HCT116 (cell line): Measurements from ENCODE around the gene SRSF5. TPM values are rescaled to one million over a fixed set of nuclear protein-coding genes. Genes with fewer than 3 reads are reported as not detected.

Experiments
- ATAC-seq: fragments of 200-7000 bp; cut with Tn5 transposase; 2 replicates; pipeline ENCODE4 v1.9.1; 2020; ENCODE audit warnings: mild to moderate bottlenecking, moderate library complexity
- BruUV-seq: library from RNA; stranded (reverse); fragments of 400-500 nt; replicated peaks from 2 replicates; lab custom pipeline; 2021; lab: Mats Ljungman, UMichigan
- CTCF ChIA-PET: fragments of 300-600 bp; sonication (Branson Sonifier 250); formaldehyde crosslinking; loops from one replicate; lab custom pipeline; 2021; ENCODE audit warnings: antibody characterized with exemption; lab: Charles Lee
- POLR2A ChIA-PET: fragments of 300-600, 350-600 bp; sonication (Branson Sonifier 250); formaldehyde crosslinking; loops from one replicate; lab custom pipeline; 2021; ENCODE audit warnings: antibody characterized with exemption; lab: Charles Lee
- RAD21 ChIA-PET, 2 experiments: fragments of 300-600 bp; sonication (Branson Sonifier 250); formaldehyde crosslinking; loops; one replicate each; lab custom pipeline; 2023; ENCODE audit warnings: low total read pairs in 2 of 2; ENCODE audit not compliant: uncharacterized antibody in 2 of 2, unreplicated experiment in 2 of 2, low non-redundant PET in 1 of 2; lab: Charles Lee
- DNase-seq: peaks from one replicate; pipeline ENCODE4 v3.0.0-alpha.2; 2010; ENCODE audit warnings: low read depth, low spot score
- H2AFZ ChIP-seq: fragments of 200-600 bp; shearing (Covaris generic), sonication (generic); 2 replicates; pipeline ENCODE4 v1.6.1; 2017; ENCODE audit warnings: low read depth, mixed run types, mixed read lengths, antibody characterized with exemption, low read length; ENCODE audit not compliant: poor library complexity, severe bottlenecking
- H3K27ac ChIP-seq: 2 replicates; pipeline ENCODE4 v1.5.1; 2012; ENCODE audit warnings: low read depth, low read length
- H3K27me3 ChIP-seq: fragments of 200-600 bp; sonication (generic); 2 replicates; pipeline ENCODE4 v1.6.1; 2016; ENCODE audit warnings: mixed run types, low read length, mixed read lengths; ENCODE audit not compliant: insufficient read depth
- H3K36me3 ChIP-seq, 2 experiments: fragments of 200-500 bp in 1 of 2; fragments of 200-600 bp in 1 of 2; sonication (Bioruptor generic) in 1 of 2; sonication (generic) in 1 of 2; 2 replicates each; pipeline versions ENCODE4 v1.5.1 to v1.6.1; 2014 to 2016; ENCODE audit warnings: low read length in 2 of 2, inconsistent platforms in 1 of 2, mixed read lengths in 1 of 2, mixed run types in 1 of 2; ENCODE audit not compliant: insufficient read depth in 2 of 2, control insufficient read depth in 1 of 2
- H3K4me1 ChIP-seq, 2 experiments: fragments of 200-600 bp in 1 of 2; sonication (generic) in 1 of 2; 2 replicates each; pipeline versions ENCODE4 v1.5.1 to v1.6.1; 2012 to 2017; ENCODE audit warnings: low read length in 2 of 2, inconsistent platforms in 1 of 2, mild to moderate bottlenecking in 1 of 2, mixed read lengths in 1 of 2, mixed run types in 1 of 2, moderate library complexity in 1 of 2; ENCODE audit not compliant: insufficient read depth in 2 of 2, control insufficient read depth in 1 of 2
- H3K4me2 ChIP-seq: fragments of 200-600 bp; sonication (generic); 2 replicates; pipeline ENCODE4 v1.6.1; 2017; ENCODE audit warnings: mixed run types, low read length, mixed read lengths
- H3K4me3 ChIP-seq, 2 experiments: fragments of 200-600 bp in 1 of 2; sonication (generic) in 1 of 2; replicated peaks in 1 of 2; 2 replicates each; pipeline ENCODE4 v1.5.1; 2011 to 2016; ENCODE audit warnings: low read length in 2 of 2, control low read depth in 1 of 2, low read depth in 1 of 2, mild to moderate bottlenecking in 1 of 2, mixed read lengths in 1 of 2, mixed run types in 1 of 2
- H3K79me2 ChIP-seq: fragments of 200-600 bp; sonication (generic); 2 replicates; pipeline ENCODE4 v1.6.1; 2017; ENCODE audit warnings: mild to moderate bottlenecking, mixed run types, low read length, moderate library complexity, mixed read lengths; ENCODE audit not compliant: insufficient read depth
- H3K9ac ChIP-seq: fragments of 200-600 bp; sonication (generic); 2 replicates; pipeline ENCODE4 v1.6.1; 2016; ENCODE audit warnings: low read length, mixed read lengths
- H3K9me2 ChIP-seq: fragments of 200-600 bp; sonication (generic), shearing (Covaris generic); 2 replicates; pipeline ENCODE4 v1.6.1; 2017; ENCODE audit warnings: mixed run types, mild to moderate bottlenecking, moderate library complexity; ENCODE audit not compliant: insufficient read depth
- H3K9me3 ChIP-seq, 2 experiments: fragments of 200-500 bp in 1 of 2; fragments of 200-600 bp in 1 of 2; sonication (Bioruptor generic) in 1 of 2; sonication (generic) in 1 of 2; 2 replicates each; pipeline ENCODE4 v1.6.1; 2014 to 2017; ENCODE audit warnings: low read length in 2 of 2, mixed read lengths in 2 of 2, inconsistent platforms in 1 of 2, low read depth in 1 of 2, mild to moderate bottlenecking in 1 of 2, mixed run types in 1 of 2, moderate library complexity in 1 of 2; ENCODE audit not compliant: control insufficient read depth in 1 of 2, insufficient read depth in 1 of 2
- H4K20me1 ChIP-seq: fragments of 200-600 bp; sonication (generic), shearing (Covaris generic); 2 replicates; pipeline ENCODE4 v1.6.1; 2017; ENCODE audit warnings: mixed run types, mild to moderate bottlenecking, moderate library complexity; ENCODE audit not compliant: insufficient read depth
- ATF3 ChIP-seq: IDR thresholded peaks from 2 replicates; pipeline ENCODE4 v1.6.1; 2012
- ELF1 ChIP-seq: IDR thresholded peaks from 2 replicates; pipeline ENCODE4 v1.6.1; 2012; ENCODE audit warnings: low read depth, borderline replicate concordance
- RAD21 ChIP-seq: IDR thresholded peaks from 2 replicates; pipeline ENCODE4 v1.6.1; 2012; ENCODE audit warnings: low read depth, mild to moderate bottlenecking
- SRF ChIP-seq: IDR thresholded peaks from 2 replicates; pipeline ENCODE4 v1.6.1; 2012; ENCODE audit warnings: low read depth
- intact Hi-C: fragments of 100-400 bp; cut with micrococcal nuclease; formaldehyde crosslinking; loops from 2 replicates; pipeline ENCODE4 v1.10.0; 2022
- total RNA-seq: library from RNA; stranded (reverse); gene quantifications from one replicate; pipeline ENCODE4 v1.2.1, GENCODE V29; 2021; ENCODE audit not compliant: unreplicated experiment
- TF ChIP-seq, protein P1 (sequence below): IDR thresholded peaks from 2 replicates; pipeline ENCODE4 v1.6.1; 2012
- TF ChIP-seq, protein P2 (sequence below), 3 experiments: fragments of 200-600 bp in 1 of 3; sonication (generic) in 1 of 3; IDR thresholded peaks in 2 of 3; conservative IDR thresholded peaks in 1 of 3; 2 replicates each; pipeline ENCODE4 v1.5.1; 2012 to 2017; ENCODE audit warnings: low read depth in 2 of 3, low read length in 2 of 3, antibody characterized with exemption in 1 of 3, borderline replicate concordance in 1 of 3, control low read depth in 1 of 3, mild to moderate bottlenecking in 1 of 3, mixed read lengths in 1 of 3, mixed run types in 1 of 3, moderate library complexity in 1 of 3; ENCODE audit not compliant: insufficient read depth in 1 of 3

Gene SRSF5
- total RNA-seq, 1 experiment from 2014 or later = 258 TPM

DNA sequence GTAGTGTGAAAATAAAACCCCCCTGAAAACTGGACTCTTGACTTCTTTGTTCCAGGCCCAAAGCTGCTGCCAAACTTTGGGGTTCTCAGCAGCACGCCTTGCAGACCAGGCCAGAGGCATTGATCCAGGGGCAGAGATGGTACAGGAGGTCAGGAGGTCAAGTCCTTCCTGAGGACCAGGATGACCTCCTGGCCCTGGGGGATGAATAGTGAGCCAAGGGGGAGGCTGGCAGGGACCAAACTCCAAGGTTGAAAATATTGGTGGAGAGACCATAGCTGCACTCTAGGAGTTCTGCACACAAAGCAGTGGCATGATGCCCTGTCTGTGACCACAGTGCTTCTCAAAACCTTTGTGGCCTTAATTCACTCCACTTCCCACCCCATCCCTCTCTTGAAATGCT lies 18.0 kb downstream of the SRSF5 start:
- Histone ChIP-seq H3K27ac (no peak overlapping the region), H3K9me2 (no peaks in the 10 kb centered on the region), H3K27me3 (no peaks in the 10 kb centered on the region), H3K79me2 (no peaks in the 10 kb centered on the region), H2AFZ (no peak overlapping the region), H3K9me3 (no peaks in the 10 kb centered on the region), H3K4me3 (no peak overlapping the region), H3K9ac (no peak overlapping the region), H3K36me3 (no peaks in the 10 kb centered on the region; a peak in 1 of 4 replicates), H4K20me1 (no peaks in the 10 kb centered on the region), H3K4me2 (no peak overlapping the region), H3K4me1 (no peaks in the 10 kb centered on the region)
- DNase-seq (no peak), ATAC-seq (no peak)
- BruUV-seq = no TSS peak
- ChIA-PET RAD21 (no interaction called here), POLR2A (no interaction called here), CTCF (no interaction called here)
- no peak for TF ChIP-seq ATF3
- TF ChIP-seq, protein P1, sequence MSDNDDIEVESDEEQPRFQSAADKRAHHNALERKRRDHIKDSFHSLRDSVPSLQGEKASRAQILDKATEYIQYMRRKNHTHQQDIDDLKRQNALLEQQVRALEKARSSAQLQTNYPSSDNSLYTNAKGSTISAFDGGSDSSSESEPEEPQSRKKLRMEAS = no peak
- intact Hi-C loops = no loop called here

- H3K9ac ChIP-seq = no peak overlapping the region
- DNase-seq (no peak), ATAC-seq (no peak)
- RAD21 ChIA-PET = no interaction called here
- BruUV-seq = no TSS peak
- no peaks in the 10 kb centered on the region for H3K4me1 ChIP-seq
- no peak overlapping the region for H2AFZ ChIP-seq
- H3K9me3 ChIP-seq = no peaks in the 10 kb centered on the region
- H3K4me3 ChIP-seq = no peak overlapping the region
- no peak overlapping the region for H3K4me2 ChIP-seq
- no peaks in the 10 kb centered on the region for H3K79me2 ChIP-seq
- no peaks in the 10 kb centered on the region; a peak in 1 of 4 replicates for H3K36me3 ChIP-seq
- CTCF ChIA-PET = no interaction called here
- no peak for TF ChIP-seq ATF3
- no peak for TF ChIP-seq ELF1
- no peak for TF ChIP-seq SRF
- no peak for TF ChIP-seq RAD21
- TF ChIP-seq, protein P2, sequence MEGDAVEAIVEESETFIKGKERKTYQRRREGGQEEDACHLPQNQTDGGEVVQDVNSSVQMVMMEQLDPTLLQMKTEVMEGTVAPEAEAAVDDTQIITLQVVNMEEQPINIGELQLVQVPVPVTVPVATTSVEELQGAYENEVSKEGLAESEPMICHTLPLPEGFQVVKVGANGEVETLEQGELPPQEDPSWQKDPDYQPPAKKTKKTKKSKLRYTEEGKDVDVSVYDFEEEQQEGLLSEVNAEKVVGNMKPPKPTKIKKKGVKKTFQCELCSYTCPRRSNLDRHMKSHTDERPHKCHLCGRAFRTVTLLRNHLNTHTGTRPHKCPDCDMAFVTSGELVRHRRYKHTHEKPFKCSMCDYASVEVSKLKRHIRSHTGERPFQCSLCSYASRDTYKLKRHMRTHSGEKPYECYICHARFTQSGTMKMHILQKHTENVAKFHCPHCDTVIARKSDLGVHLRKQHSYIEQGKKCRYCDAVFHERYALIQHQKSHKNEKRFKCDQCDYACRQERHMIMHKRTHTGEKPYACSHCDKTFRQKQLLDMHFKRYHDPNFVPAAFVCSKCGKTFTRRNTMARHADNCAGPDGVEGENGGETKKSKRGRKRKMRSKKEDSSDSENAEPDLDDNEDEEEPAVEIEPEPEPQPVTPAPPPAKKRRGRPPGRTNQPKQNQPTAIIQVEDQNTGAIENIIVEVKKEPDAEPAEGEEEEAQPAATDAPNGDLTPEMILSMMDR (IDR thresholded peaks at IDR 0.05 in 2 of 3, conservative IDR thresholded peaks at IDR 0.05 in 1 of 3; ENCODE audit: borderline replicate concordance in 1 of 3, insufficient read depth in 1 of 3, low read depth in 2 of 3, low read length in 2 of 3) = no peak
- H4K20me1 ChIP-seq = no peaks in the 10 kb centered on the region
- no peaks in the 10 kb centered on the region for H3K27me3 ChIP-seq
- POLR2A ChIA-PET = no interaction called here
- intact Hi-C loops = no loop called here
- no peak overlapping the region for H3K27ac ChIP-seq
- no peaks in the 10 kb centered on the region for H3K9me2 ChIP-seq
Observed at GRCh38 chr14:69786603-69787002, 19.7 kb downstream of the SRSF5 start.
